G401.6 (cell line): Measurements from ENCODE around the gene COMMD1.
"Not testable (repeated sequence)": the region's sequence is repeated elsewhere in the genome, so short reads cannot be mapped to it uniquely, and the experiment has no call there.

ENCODE experiments used
- FAIRE-seq: peaks from 2 replicates; lab custom pipeline; 2012; peaks lifted over from hg19 to GRCh38; lab: Jason Lieb, UNC

Gene COMMD1

GRCh38 chr2:61966087-61966727, 60.7 kb downstream of the COMMD1 start:
- no peak for FAIRE-seq

GRCh38 chr2:61967262-61967661, 61.8 kb downstream of the COMMD1 start:
- FAIRE-seq, result peak; percentile 33

GRCh38 chr2:61969376-61969775, 63.9 kb downstream of the COMMD1 start:
- FAIRE-seq, result peak; percentile 19

GRCh38 chr2:61970807-61971556, 65.5 kb downstream of the COMMD1 start:
- no peak for FAIRE-seq

- no peak for FAIRE-seq
These were observed 73.0 kb downstream of the COMMD1 start for GRCh38 chr2:61978522-61978921.

GRCh38 chr2:61980758-61981157, 75.3 kb downstream of the COMMD1 start:
- no peak for FAIRE-seq

GRCh38 chr2:61984682-61985081, 79.2 kb downstream of the COMMD1 start:
- FAIRE-seq, result no peak

- no peak for FAIRE-seq
These were observed 83.2 kb downstream of the COMMD1 start for GRCh38 chr2:61988462-61989366.

- peak; percentile 86 for FAIRE-seq
These were observed 88.0 kb downstream of the COMMD1 start for GRCh38 chr2:61993422-61994024.

GRCh38 chr2:61994531-61994930, 89.1 kb downstream of the COMMD1 start:
- no peak for FAIRE-seq

- FAIRE-seq, result no peak
These were observed 89.6 kb downstream of the COMMD1 start for GRCh38 chr2:61995065-61995464.

GRCh38 chr2:61995515-61995914, 90.0 kb downstream of the COMMD1 start:
- FAIRE-seq, result no peak

GRCh38 chr2:61998426-61998825, 93.0 kb downstream of the COMMD1 start:
- no peak for FAIRE-seq

GRCh38 chr2:62000538-62000937, 95.1 kb downstream of the COMMD1 start:
- FAIRE-seq, result no peak

GRCh38 chr2:62001431-62001830, 96.0 kb downstream of the COMMD1 start:
- no peak for FAIRE-seq

GRCh38 chr2:62004428-62004827, 99.0 kb downstream of the COMMD1 start:
- not testable (repeated sequence) for FAIRE-seq

GRCh38 chr2:62007555-62007954, 102.1 kb downstream of the COMMD1 start:
- FAIRE-seq, result no peak

GRCh38 chr2:62010632-62011256, 105.3 kb downstream of the COMMD1 start:
- no peak for FAIRE-seq

GRCh38 chr2:62013641-62014040, 108.2 kb downstream of the COMMD1 start:
- no peak for FAIRE-seq

- FAIRE-seq, result no peak
These were observed 108.6 kb downstream of the COMMD1 start for GRCh38 chr2:62014102-62014501.

GRCh38 chr2:62016957-62017356, 111.5 kb downstream of the COMMD1 start:
- FAIRE-seq, result no peak

- no peak for FAIRE-seq
These were observed 124.4 kb downstream of the COMMD1 start for GRCh38 chr2:62029910-62030309.
